Fibroblast of mammary gland (primary cell): Measurements from ENCODE around the gene TRPM3.

ENCODE experiments used
- DNase-seq: peaks from one replicate; pipeline ENCODE4 v3.0.0-alpha.2; 2010; ENCODE audit warnings: low read depth
- H3K4me3 ChIP-seq: 2 replicates; pipeline ENCODE4 v1.5.1; 2011; ENCODE audit warnings: low read depth, mild to moderate bottlenecking, low read length, moderate library complexity; ENCODE audit not compliant: control insufficient read depth
- TF ChIP-seq, protein P1 (sequence below): conservative IDR thresholded peaks from 2 replicates; pipeline ENCODE4 v1.5.1; 2011; ENCODE audit warnings: low read depth, low read length, inconsistent platforms; ENCODE audit not compliant: control insufficient read depth, insufficient read depth

Gene TRPM3

DNA sequence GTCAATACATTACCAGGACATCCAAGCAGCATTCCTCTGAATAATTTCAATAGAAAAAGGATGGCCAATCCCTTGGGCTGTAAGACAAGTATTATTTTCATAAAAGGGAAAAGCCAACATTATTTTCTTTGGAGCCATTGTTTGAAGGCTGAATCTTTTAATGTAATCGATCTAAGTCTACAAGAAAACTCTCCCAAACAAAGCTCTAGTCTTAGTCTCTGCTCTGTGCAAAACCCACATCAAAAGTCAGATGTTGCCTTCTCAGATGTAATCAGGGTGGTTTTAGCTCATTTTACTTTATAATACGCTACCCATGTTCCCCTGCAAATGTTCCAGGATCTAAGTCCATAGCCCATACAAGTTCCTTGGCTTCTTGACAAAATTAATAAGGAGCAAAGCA lies 325.6 kb downstream of the TRPM3 start:
- DNase-seq: no peak
- TF ChIP-seq, protein P1, sequence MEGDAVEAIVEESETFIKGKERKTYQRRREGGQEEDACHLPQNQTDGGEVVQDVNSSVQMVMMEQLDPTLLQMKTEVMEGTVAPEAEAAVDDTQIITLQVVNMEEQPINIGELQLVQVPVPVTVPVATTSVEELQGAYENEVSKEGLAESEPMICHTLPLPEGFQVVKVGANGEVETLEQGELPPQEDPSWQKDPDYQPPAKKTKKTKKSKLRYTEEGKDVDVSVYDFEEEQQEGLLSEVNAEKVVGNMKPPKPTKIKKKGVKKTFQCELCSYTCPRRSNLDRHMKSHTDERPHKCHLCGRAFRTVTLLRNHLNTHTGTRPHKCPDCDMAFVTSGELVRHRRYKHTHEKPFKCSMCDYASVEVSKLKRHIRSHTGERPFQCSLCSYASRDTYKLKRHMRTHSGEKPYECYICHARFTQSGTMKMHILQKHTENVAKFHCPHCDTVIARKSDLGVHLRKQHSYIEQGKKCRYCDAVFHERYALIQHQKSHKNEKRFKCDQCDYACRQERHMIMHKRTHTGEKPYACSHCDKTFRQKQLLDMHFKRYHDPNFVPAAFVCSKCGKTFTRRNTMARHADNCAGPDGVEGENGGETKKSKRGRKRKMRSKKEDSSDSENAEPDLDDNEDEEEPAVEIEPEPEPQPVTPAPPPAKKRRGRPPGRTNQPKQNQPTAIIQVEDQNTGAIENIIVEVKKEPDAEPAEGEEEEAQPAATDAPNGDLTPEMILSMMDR: no peak

DNA sequence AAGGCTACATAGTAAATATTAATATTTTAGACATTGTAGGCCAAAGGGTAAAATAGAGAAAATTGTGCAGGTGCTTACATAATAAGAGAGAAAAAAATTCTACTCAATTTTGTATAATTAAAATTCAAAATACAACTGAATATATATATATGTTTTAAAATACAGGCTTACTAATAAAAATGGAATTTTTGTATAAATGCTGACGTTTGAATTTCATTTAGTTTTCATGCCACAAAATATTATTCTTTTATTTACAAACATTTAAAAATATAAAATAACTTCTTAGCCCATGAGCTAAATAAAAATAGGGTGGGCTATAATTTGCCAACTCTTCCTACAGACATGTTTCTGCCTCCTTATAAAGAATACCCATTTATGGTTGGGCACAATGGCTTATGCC lies 328.6 kb downstream of the TRPM3 start:
- no peak overlapping the region for H3K4me3 ChIP-seq
- TF ChIP-seq, protein P1: no peak
- no peak for DNase-seq

More for the DNA sequence above, 325.6 kb downstream of the TRPM3 start:
- H3K4me3 ChIP-seq: no peak overlapping the region

DNA sequence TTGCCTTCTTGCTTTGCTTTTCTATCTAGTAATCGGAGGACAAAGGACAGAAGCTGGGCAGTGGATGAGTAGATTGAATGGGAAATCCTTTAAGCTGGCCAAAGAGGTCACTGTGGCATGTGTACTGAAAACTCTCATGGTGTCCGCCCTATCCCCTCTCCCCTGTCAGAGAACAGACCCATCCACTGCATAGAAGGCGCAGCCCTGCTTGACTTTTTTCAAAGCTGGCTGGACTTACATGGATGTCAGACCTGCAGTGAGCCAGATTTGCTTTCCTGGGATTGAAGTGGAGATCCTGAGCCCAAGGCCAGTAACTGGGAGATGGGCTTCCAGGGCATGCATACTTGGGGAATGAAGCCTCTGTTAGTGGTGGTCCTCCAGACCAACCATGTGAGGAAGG lies 329.5 kb downstream of the TRPM3 start:
- TF ChIP-seq, protein P1: no peak
- no peak for DNase-seq
- H3K4me3 ChIP-seq: no peak overlapping the region

DNA sequence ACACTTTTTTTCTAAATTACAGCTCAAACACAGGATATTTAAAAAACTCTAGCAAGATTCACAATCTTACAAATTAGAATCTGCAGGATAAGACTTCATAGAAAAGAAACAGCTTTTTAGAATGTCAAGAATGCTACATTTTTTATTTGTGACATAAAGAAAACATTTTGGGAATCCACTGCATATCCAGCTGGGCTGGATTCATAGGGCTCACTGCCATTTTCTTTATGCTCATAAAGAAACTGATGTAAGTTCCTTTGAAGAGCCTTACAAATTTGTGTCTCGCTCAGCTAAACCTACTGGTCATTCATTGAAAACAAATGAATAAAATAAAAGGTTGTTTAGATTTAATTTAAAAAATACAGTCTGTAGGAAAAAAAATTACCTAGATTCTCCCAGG lies 332.3 kb downstream of the TRPM3 start:
- H3K4me3 ChIP-seq: no peak overlapping the region
- TF ChIP-seq, protein P1: no peak
- no peak for DNase-seq

DNA sequence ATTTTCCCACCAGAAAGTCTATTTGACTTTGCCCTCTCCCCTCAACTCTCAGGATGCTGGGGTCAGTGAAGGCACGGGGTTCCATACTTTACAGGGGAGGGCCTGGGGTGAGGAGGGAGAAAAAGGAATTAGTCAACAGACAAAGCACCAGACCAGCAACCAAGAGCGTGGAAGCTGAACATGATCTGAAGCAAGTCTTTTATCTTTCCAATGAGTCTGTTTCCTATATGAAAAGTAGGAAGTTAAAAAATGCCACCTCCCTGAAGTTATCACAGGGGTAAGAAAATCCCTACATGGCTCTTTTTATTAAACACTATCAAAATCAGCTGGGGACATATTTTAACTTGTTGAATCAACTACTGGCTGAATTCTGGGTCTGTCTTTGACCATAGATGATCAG lies 337.0 kb downstream of the TRPM3 start:
- TF ChIP-seq, protein P1: no peak
- no peak for DNase-seq
- H3K4me3 ChIP-seq: no peak overlapping the region

DNA sequence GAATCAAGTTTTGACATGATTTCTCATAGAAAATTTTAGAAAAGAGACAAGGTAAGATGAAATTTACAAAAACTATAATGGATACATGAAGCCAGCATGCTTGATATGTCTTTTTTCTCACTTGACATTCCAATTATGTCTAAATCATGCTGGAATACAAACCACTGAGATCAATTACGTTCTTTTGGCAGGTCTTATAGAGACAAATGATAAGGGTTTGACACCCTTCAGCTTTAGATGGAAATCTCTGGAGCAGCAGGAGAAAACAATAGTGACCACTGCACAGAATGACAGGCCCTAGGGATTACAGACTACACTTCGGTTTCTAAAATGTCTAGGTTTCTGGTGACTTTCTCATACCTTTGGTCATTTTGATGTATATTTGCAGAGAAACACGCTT lies 342.9 kb downstream of the TRPM3 start:
- TF ChIP-seq, protein P1: no peak
- no peak overlapping the region for H3K4me3 ChIP-seq
- no peak for DNase-seq

DNA sequence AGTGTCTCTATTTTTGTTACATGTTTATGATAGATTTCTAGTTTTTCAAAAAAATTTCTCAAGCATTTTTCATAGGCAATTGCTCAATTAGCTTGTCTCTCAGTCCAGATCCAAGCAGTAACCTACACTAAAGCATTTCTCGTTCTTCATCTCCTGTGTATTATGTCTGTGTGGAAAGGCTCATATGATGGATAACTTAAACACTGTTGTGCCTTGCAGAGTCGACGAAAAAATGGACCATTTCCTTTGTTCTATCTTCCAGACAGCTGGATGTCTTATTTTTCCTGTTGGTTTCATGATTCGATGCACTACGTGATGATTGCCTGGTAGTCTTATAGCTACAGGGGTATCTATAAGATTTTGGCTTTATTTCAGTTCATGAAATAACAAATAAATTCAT lies 347.8 kb downstream of the TRPM3 start:
- DNase-seq: no peak
- TF ChIP-seq, protein P1: no peak
- H3K4me3 ChIP-seq: no peak overlapping the region
